Astrocyte (in vitro differentiated cells and primary cell): ENCODE measurements around the gene POLE3. TPM values are rescaled to one million over a fixed set of nuclear protein-coding genes. Genes with fewer than 3 reads are reported as not detected.

ENCODE experiments used
- DNase-seq: peaks from one replicate; pipeline ENCODE4 v3.0.0-alpha.2; 2010; ENCODE audit warnings: low read depth
- FAIRE-seq: peaks from 2 replicates; lab custom pipeline; 2011; peaks lifted over from hg19 to GRCh38; lab: Jason Lieb, UNC
- H2AFZ ChIP-seq: 2 replicates; pipeline ENCODE4 v1.6.0; 2012; ENCODE audit warnings: low read depth, low read length, inconsistent platforms
- H3K27ac ChIP-seq: 2 replicates; pipeline ENCODE4 v1.5.1; 2011; ENCODE audit warnings: low read depth, low read length, inconsistent platforms
- H3K27me3 ChIP-seq: 2 replicates; pipeline ENCODE4 v1.6.0; 2011; ENCODE audit warnings: low read length, inconsistent platforms; ENCODE audit not compliant: insufficient read depth
- H3K36me3 ChIP-seq: 2 replicates; pipeline ENCODE4 v1.5.1; 2011; ENCODE audit warnings: low read length, inconsistent platforms; ENCODE audit not compliant: insufficient read depth
- H3K4me1 ChIP-seq: 2 replicates; pipeline ENCODE4 v1.5.1; 2011; ENCODE audit warnings: low read length, inconsistent platforms; ENCODE audit not compliant: insufficient read depth
- H3K4me2 ChIP-seq: 2 replicates; pipeline ENCODE4 v1.6.0; 2012; ENCODE audit warnings: low read length, inconsistent platforms
- H3K4me3 ChIP-seq: 2 replicates; pipeline ENCODE4 v1.5.1; 2011; ENCODE audit warnings: low read depth, mild to moderate bottlenecking, low read length, inconsistent platforms; ENCODE audit not compliant: insufficient read depth
- H3K79me2 ChIP-seq: 2 replicates; pipeline ENCODE4 v1.6.0; 2012; ENCODE audit warnings: mild to moderate bottlenecking, low read length, inconsistent platforms; ENCODE audit not compliant: insufficient read depth
- H3K9ac ChIP-seq: 2 replicates; pipeline ENCODE4 v1.6.0; 2012; ENCODE audit warnings: mild to moderate bottlenecking, low read length, inconsistent platforms
- H3K9me3 ChIP-seq: 2 replicates; pipeline ENCODE4 v1.5.1; 2012; ENCODE audit warnings: low read depth, mild to moderate bottlenecking, low read length, inconsistent platforms; ENCODE audit not compliant: insufficient read depth
- H4K20me1 ChIP-seq: 2 replicates; pipeline ENCODE4 v1.6.0; 2012; ENCODE audit warnings: low read length, inconsistent platforms; ENCODE audit not compliant: insufficient read depth
- H3K27ac Mint-ChIP-seq: one replicate; pipeline ENCODE4 v1.8.0; 2021; ENCODE audit warnings: mild to moderate bottlenecking, mixed read lengths; ENCODE audit not compliant: unreplicated experiment
- H3K27me3 Mint-ChIP-seq: one replicate; pipeline ENCODE4 v1.8.0; 2021; ENCODE audit warnings: low read depth, mixed read lengths; ENCODE audit not compliant: unreplicated experiment
- H3K36me3 Mint-ChIP-seq: one replicate; pipeline ENCODE4 v1.8.0; 2021; ENCODE audit warnings: low read depth, mixed read lengths; ENCODE audit not compliant: unreplicated experiment
- H3K4me1 Mint-ChIP-seq: one replicate; pipeline ENCODE4 v1.8.0; 2021; ENCODE audit warnings: low read depth, mixed read lengths; ENCODE audit not compliant: unreplicated experiment
- H3K4me3 Mint-ChIP-seq: one replicate; pipeline ENCODE4 v1.8.0; 2021; ENCODE audit warnings: mild to moderate bottlenecking, moderate library complexity, mixed read lengths; ENCODE audit not compliant: unreplicated experiment
- H3K9me3 Mint-ChIP-seq: one replicate; pipeline ENCODE4 v1.8.0; 2021; ENCODE audit warnings: mild to moderate bottlenecking, mixed read lengths; ENCODE audit not compliant: unreplicated experiment
- CTCF ChIP-seq: IDR thresholded peaks from 2 replicates; pipeline ENCODE4 v1.5.1; 2011; ENCODE audit warnings: low read depth, mild to moderate bottlenecking, inconsistent platforms, low read length, moderate library complexity; ENCODE audit not compliant: insufficient read depth
- EZH2 ChIP-seq: IDR thresholded peaks from 2 replicates; pipeline ENCODE4 v1.6.1; 2012; ENCODE audit warnings: mild to moderate bottlenecking, low read length, inconsistent platforms; ENCODE audit not compliant: insufficient read depth
- total RNA-seq: library from RNA; stranded (reverse); gene quantifications from 2 replicates; pipeline ENCODE4 v1.2.1, GENCODE V29; 2021

POLE3 gene
- total RNA-seq, 1 donor from 2014 or later = 36.6 TPM

GRCh38 chr9:113370806-113371325, 39.6 kb downstream of the POLE3 start:
- no peak overlapping the region for H3K4me2 ChIP-seq
- Mint-ChIP-seq H3K9me3 (no peaks in the 10 kb centered on the region), H3K4me3 (no peak overlapping the region), H3K4me1 (peaks cover 6% of the 10 kb centered on the region), H3K27me3 (peaks cover 8% of the 10 kb centered on the region), H3K36me3 (no peaks in the 10 kb centered on the region), H3K27ac (no peak overlapping the region)
- H3K9me3 ChIP-seq = no peaks in the 10 kb centered on the region
- no peaks in the 10 kb centered on the region for H3K36me3 ChIP-seq
- H3K4me1 ChIP-seq = peaks cover 5% of the 10 kb centered on the region
- peaks cover 11% of the 10 kb centered on the region for H4K20me1 ChIP-seq
- H3K27me3 ChIP-seq = no peaks in the 10 kb centered on the region
- H3K79me2 ChIP-seq = no peaks in the 10 kb centered on the region
- FAIRE-seq = no peak
- H2AFZ ChIP-seq = no peak overlapping the region
- no peak overlapping the region for H3K4me3 ChIP-seq
- no peak for DNase-seq
- no peak for TF ChIP-seq CTCF
- no peak for TF ChIP-seq EZH2
- no peak overlapping the region for H3K9ac ChIP-seq
- no peak overlapping the region for H3K27ac ChIP-seq

DNA sequence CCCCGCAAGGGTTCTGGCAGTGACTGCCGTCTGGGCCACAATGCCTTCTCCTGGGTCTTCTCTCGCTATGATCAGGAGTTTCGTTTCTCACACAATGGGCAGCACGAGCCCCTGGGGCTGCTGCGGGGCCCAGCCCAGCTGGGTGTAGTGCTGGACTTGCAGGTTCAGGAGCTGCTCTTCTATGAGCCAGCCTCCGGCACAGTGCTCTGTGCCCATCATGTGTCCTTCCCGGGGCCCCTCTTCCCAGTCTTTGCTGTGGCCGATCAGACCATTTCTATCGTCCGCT, 40.7 kb downstream of the POLE3 start:
- Mint-ChIP-seq H3K4me1 (no peaks in the 10 kb centered on the region), H3K36me3 (no peaks in the 10 kb centered on the region)
- FAIRE-seq = no peak

More for the DNA sequence above, 40.7 kb downstream of the POLE3 start:
- Histone ChIP-seq H3K4me1 (no peaks in the 10 kb centered on the region), H3K4me3 (no peak overlapping the region), H3K27me3 (no peaks in the 10 kb centered on the region), H3K9me3 (no peaks in the 10 kb centered on the region), H3K36me3 (no peaks in the 10 kb centered on the region), H3K79me2 (no peaks in the 10 kb centered on the region), H4K20me1 (peaks cover 3% of the 10 kb centered on the region), H3K27ac (no peak overlapping the region), H3K9ac (no peak overlapping the region), H3K4me2 (no peak overlapping the region), H2AFZ (no peak overlapping the region)
- H3K4me3 Mint-ChIP-seq = no peak overlapping the region
- TF ChIP-seq EZH2 (no peak), CTCF (no peak)
- H3K9me3 Mint-ChIP-seq = no peaks in the 10 kb centered on the region
- no peak for DNase-seq
- peaks cover 8% of the 10 kb centered on the region for H3K27me3 Mint-ChIP-seq
- H3K27ac Mint-ChIP-seq = no peak overlapping the region
